HFFc6 (cell line): ENCODE results near the gene PTPN13. TPM values are rescaled to one million over a fixed set of nuclear protein-coding genes. Genes with fewer than 3 reads are reported as not detected.

Source experiments
- DNase-seq: peaks from one replicate; pipeline ENCODE4 v3.0.0-alpha.2; 2018
- H3K27ac Mint-ChIP-seq: 2 replicates; pipeline ENCODE4 v1.8.0; 2020; ENCODE audit warnings: mild to moderate bottlenecking, mixed read lengths
- H3K27me3 Mint-ChIP-seq: 2 replicates; pipeline ENCODE4 v1.8.0; 2021; ENCODE audit warnings: mild to moderate bottlenecking, moderate library complexity, mixed read lengths; ENCODE audit not compliant: insufficient read depth
- H3K36me3 Mint-ChIP-seq: 2 replicates; pipeline ENCODE4 v1.8.0; 2021; ENCODE audit warnings: low read depth, mixed read lengths
- H3K4me1 Mint-ChIP-seq: 2 replicates; pipeline ENCODE4 v1.8.0; 2020; ENCODE audit warnings: low read depth, mixed read lengths
- H3K4me3 Mint-ChIP-seq: 2 replicates; pipeline ENCODE4 v1.8.0; 2020; ENCODE audit warnings: mild to moderate bottlenecking, moderate library complexity, mixed read lengths
- H3K9me3 Mint-ChIP-seq: 2 replicates; pipeline ENCODE4 v1.8.0; 2020; ENCODE audit warnings: mild to moderate bottlenecking, mixed read lengths
- total RNA-seq, 6 experiments: library from RNA; stranded (reverse); fragmentation: NEBNext Ultra II Directional; extraction: Animal tissue kit (Norgen Biotek cat#: 25700); gene quantifications; 2 replicates in 1 of 6; 3 replicates in 5 of 6; pipeline ENCODE4 v1.2.3, GENCODE V29; 2021
- TF ChIP-seq, protein P1 (sequence below): fragments of 200-600 bp; sonication (generic); IDR thresholded peaks from 2 replicates; pipeline ENCODE4 v1.5.0; 2021; ENCODE audit warnings: antibody characterized with exemption, mild to moderate bottlenecking

The PTPN13 gene
- total RNA-seq, 6 experiments from 2014 or later: 48.2 to 65.7 (median 58.1) TPM

DNA sequence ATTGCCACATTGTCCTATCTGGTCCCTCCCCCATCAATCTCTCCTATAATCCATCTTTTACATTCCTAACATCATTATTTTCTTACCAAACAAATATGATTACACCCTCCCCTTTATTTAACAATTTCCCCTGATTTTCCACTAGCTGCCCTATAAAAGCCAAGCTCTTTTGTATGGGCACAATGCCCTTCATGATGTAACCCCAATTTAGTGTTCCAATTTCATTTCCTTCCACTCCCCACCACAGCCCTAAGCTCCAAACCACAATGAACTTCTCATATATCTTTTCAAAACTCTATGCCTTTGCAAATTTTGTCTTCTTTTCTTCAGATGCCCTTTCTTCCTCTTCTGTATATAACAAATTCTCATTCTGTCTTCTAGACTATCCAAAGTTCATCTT lies 39.5 kb upstream of the PTPN13 start:
- Mint-ChIP-seq H3K4me3 (no peak overlapping the region), H3K9me3 (no peaks in the 10 kb centered on the region), H3K27me3 (no peaks in the 10 kb centered on the region; the same call in 1 of the 2 replicates), H3K36me3 (no peaks in the 10 kb centered on the region), H3K27ac (no peak overlapping the region), H3K4me1 (peaks cover 18% of the 10 kb centered on the region)
- no peak for DNase-seq
- TF ChIP-seq, protein P1, sequence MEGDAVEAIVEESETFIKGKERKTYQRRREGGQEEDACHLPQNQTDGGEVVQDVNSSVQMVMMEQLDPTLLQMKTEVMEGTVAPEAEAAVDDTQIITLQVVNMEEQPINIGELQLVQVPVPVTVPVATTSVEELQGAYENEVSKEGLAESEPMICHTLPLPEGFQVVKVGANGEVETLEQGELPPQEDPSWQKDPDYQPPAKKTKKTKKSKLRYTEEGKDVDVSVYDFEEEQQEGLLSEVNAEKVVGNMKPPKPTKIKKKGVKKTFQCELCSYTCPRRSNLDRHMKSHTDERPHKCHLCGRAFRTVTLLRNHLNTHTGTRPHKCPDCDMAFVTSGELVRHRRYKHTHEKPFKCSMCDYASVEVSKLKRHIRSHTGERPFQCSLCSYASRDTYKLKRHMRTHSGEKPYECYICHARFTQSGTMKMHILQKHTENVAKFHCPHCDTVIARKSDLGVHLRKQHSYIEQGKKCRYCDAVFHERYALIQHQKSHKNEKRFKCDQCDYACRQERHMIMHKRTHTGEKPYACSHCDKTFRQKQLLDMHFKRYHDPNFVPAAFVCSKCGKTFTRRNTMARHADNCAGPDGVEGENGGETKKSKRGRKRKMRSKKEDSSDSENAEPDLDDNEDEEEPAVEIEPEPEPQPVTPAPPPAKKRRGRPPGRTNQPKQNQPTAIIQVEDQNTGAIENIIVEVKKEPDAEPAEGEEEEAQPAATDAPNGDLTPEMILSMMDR: no peak

DNA sequence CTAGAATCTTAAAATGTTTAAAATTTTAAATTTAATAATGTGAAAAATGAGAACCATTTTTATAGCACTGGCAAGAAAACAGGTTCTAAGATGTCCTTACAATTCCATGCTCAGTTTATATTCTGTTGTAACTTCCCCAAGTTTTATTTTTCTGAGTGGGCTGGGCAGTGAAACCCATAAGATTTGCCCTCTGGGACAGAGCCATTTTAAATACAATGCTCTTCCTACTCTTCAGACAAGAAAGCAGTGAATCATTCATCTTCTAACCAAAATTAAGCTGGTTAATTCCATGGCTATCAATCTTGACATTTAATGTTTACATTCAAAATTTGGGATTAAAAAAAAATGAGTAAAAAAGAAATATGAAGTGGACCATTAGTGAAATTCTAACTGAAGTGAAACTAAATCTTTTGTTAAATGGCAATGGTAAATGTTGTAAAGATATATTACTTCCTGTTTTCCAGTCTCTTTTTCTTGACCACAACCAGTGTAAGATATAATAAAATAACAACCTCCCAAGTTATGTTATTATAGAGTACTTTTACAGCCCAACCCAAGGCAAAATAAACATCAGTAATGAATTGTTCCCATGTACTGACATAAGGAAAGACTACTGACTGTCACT lies 37.2 kb upstream of the PTPN13 start:
- H3K27ac Mint-ChIP-seq: peak overlapping the region; percentile 16
- no peaks in the 10 kb centered on the region for H3K9me3 Mint-ChIP-seq
- DNase-seq: no peak
- H3K4me3 Mint-ChIP-seq: peak overlapping the region; percentile 17; the same call in 1 of the 2 replicates
- peaks cover 15% of the 10 kb centered on the region for H3K4me1 Mint-ChIP-seq
- H3K27me3 Mint-ChIP-seq: no peaks in the 10 kb centered on the region; the same call in 1 of the 2 replicates
- TF ChIP-seq, protein P1: no peak
- no peaks in the 10 kb centered on the region for H3K36me3 Mint-ChIP-seq

DNA sequence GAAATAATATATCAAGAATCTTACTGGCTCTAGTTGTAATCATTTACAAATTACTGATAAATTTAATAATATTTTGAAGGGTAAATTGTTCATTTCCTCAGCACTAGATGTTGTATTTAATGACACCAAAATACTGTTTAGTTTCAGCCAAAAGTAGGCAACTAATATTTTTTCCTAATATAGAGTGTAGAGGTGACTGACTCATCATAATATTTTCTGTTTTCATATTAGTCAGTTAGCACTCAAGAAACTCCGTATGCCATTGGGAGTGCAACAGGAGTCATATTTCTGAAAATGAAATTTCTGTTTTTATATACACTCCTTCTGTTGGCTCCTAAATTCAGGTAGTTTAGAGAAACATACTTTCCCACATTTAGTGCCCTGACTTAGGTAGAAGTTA lies 36.6 kb upstream of the PTPN13 start:
- TF ChIP-seq, protein P1: no peak
- Mint-ChIP-seq H3K4me3 (no peak overlapping the region), H3K27me3 (no peaks in the 10 kb centered on the region; the same call in 1 of the 2 replicates), H3K27ac (no peak overlapping the region), H3K36me3 (no peaks in the 10 kb centered on the region), H3K4me1 (peaks cover 15% of the 10 kb centered on the region), H3K9me3 (no peaks in the 10 kb centered on the region)
- DNase-seq: no peak

DNA sequence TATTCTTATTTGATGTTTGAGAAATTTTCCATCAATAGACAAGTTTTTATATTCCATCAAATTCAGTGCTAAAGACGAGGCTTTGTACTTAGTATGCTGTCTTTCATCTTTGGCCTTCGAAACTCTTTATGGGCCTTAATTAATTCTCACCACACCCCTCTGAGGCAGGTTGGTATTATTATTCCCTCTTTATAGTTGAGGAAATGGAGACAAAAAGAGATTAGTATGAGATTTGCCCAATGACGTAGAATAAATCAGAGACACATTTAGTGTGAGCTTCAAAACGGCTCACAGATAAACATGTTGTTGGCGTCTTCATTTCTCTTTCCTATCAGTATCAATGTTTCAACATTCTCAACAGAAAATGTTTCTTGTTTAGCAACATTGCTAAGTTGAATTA lies 35.9 kb upstream of the PTPN13 start:
- no peak for DNase-seq
- Mint-ChIP-seq H3K4me3 (no peak overlapping the region), H3K4me1 (peaks cover 15% of the 10 kb centered on the region), H3K27ac (no peak overlapping the region), H3K36me3 (no peaks in the 10 kb centered on the region), H3K9me3 (no peaks in the 10 kb centered on the region), H3K27me3 (no peaks in the 10 kb centered on the region; the same call in 1 of the 2 replicates)
- TF ChIP-seq, protein P1: no peak

DNA sequence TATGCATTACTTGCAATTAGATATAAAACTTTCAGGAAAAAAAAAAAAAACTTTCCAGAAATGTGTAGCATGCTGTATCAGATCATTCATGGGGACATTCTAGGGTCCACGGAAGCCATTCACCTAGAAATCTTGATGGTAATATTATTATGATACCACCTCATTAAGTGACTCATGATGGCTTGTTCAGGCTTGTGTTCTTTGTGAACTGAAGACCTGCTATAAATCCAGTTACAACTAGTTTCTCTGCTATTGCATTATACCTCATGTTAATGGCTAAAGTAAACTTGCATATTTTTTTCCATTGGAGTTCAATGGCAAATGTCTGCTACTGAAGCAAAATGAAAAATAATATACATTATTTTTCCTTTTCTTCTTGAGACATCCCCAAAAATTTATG lies 35.3 kb upstream of the PTPN13 start:
- Mint-ChIP-seq H3K36me3 (no peaks in the 10 kb centered on the region), H3K27ac (no peak overlapping the region), H3K4me3 (no peak overlapping the region), H3K4me1 (peaks cover 15% of the 10 kb centered on the region), H3K27me3 (no peaks in the 10 kb centered on the region; the same call in 1 of the 2 replicates), H3K9me3 (no peaks in the 10 kb centered on the region)
- TF ChIP-seq, protein P1: no peak
- peak; percentile 9 for DNase-seq
